ENCODE results near the gene GSTO1.

Gene GSTO1

DNA sequence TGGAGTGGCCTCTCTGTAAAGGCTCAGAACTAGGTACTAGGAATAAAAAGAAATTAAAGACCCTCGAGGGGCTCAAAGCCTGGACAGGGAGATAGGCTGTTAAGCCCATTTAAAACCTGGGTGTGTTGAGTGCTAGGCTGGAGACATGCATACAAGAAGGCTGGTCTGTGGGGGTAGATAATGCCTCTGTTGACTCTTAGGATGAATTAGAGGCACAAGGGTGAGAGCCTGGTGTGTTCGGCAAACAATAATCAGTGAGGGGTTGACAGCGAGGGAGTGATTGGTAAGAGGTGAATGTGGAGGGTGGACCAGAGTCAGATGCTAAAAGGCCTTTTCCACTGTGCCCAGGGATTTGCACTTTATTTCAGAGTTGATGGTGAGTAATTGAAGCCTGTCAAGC lies 27.0 kb downstream of the GSTO1 start:
- Histone ChIP-seq H3K4me1 (ENCODE audit: control insufficient read depth, insufficient read depth, low read length) (no peaks in the 10 kb centered on the region), H3K9ac (ENCODE audit: low read depth, low read length) (no peak overlapping the region), H3K36me3 (ENCODE audit: control insufficient read depth, insufficient read depth, low read length) (peaks cover 8% of the 10 kb centered on the region), H3K4me3 (ENCODE audit: low read depth, low read length) (no peak overlapping the region), H3K27me3 (ENCODE audit: control insufficient read depth, insufficient read depth, low read length) (no peaks in the 10 kb centered on the region), H3K9me3 (ENCODE audit: control insufficient read depth, insufficient read depth, low read length) (no peaks in the 10 kb centered on the region)

DNA sequence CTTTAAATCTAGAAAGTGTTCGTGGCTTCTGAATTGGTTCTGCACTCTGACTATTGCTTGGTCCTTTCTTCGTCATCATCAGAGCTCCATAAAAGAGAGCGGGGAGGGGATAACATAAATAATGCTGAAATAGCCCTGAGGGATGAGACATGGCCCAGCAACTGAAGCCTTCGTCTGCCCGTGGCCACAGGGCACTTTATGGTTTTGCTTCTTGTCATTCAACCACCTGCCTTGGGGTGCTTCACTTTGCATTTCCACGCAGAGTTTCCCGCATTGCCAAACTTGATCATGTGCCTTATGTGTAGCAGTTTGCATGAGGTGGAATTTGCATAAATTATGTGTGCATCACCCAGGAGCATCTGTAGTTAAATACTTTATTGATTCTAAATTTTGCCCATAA lies 30.2 kb downstream of the GSTO1 start:
- Histone ChIP-seq H3K9ac (ENCODE audit: low read depth, low read length) (no peak overlapping the region), H3K4me1 (ENCODE audit: control insufficient read depth, insufficient read depth, low read length) (no peaks in the 10 kb centered on the region), H3K4me3 (ENCODE audit: low read depth, low read length) (no peak overlapping the region), H3K36me3 (ENCODE audit: control insufficient read depth, insufficient read depth, low read length) (no peaks in the 10 kb centered on the region), H3K27me3 (ENCODE audit: control insufficient read depth, insufficient read depth, low read length) (no peaks in the 10 kb centered on the region), H3K9me3 (ENCODE audit: control insufficient read depth, insufficient read depth, low read length) (no peaks in the 10 kb centered on the region)

DNA sequence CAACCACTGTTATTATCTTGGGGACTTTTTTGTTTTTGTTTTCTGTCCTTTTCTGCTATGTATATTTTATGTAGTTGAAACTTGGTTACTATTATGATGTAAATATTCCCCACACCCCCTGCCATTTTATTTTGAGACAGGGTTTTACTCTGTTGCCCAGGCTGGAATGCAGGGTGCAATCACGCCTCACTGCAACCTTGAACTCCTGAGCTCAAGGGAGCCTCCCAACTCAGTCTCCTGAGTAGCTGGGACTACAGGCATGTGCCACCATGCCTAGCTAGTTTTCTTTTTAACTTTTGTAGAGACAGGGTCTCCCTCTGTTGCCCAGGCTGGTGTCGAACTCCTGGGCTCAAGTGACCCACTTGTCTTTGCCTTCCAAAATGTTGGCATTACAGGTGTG lies 32.2 kb downstream of the GSTO1 start:
- Histone ChIP-seq H3K9ac (ENCODE audit: low read depth, low read length) (no peak overlapping the region), H3K4me1 (ENCODE audit: control insufficient read depth, insufficient read depth, low read length) (peaks cover 4% of the 10 kb centered on the region), H3K4me3 (ENCODE audit: low read depth, low read length) (no peak overlapping the region), H3K27me3 (ENCODE audit: control insufficient read depth, insufficient read depth, low read length) (no peaks in the 10 kb centered on the region), H3K9me3 (ENCODE audit: control insufficient read depth, insufficient read depth, low read length) (no peaks in the 10 kb centered on the region), H3K36me3 (ENCODE audit: control insufficient read depth, insufficient read depth, low read length) (no peaks in the 10 kb centered on the region)

DNA sequence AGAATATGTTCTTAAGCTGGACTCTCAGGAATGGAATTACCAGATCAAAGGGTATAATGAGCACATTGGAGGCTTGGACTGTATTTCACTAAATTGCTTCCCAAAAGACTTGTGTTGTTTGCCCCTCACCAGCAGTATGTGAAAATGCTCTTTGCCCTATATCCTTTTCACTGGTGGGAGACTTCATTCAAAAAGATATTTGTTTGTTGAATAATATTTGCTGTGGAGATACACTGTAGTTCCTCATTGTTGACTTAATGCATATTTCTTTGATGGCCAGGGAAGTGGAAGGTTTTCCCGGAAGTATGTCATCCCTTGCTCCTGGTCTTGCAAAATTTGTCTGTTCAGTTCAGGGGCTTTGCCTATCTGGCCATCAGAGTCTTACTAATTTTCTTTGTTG lies 33.7 kb downstream of the GSTO1 start:
- Histone ChIP-seq H3K4me1 (ENCODE audit: control insufficient read depth, insufficient read depth, low read length) (peaks cover 4% of the 10 kb centered on the region), H3K4me3 (ENCODE audit: low read depth, low read length) (no peak overlapping the region), H3K36me3 (ENCODE audit: control insufficient read depth, insufficient read depth, low read length) (no peaks in the 10 kb centered on the region), H3K9me3 (ENCODE audit: control insufficient read depth, insufficient read depth, low read length) (no peaks in the 10 kb centered on the region), H3K9ac (ENCODE audit: low read depth, low read length) (no peak overlapping the region), H3K27me3 (ENCODE audit: control insufficient read depth, insufficient read depth, low read length) (no peaks in the 10 kb centered on the region)

DNA sequence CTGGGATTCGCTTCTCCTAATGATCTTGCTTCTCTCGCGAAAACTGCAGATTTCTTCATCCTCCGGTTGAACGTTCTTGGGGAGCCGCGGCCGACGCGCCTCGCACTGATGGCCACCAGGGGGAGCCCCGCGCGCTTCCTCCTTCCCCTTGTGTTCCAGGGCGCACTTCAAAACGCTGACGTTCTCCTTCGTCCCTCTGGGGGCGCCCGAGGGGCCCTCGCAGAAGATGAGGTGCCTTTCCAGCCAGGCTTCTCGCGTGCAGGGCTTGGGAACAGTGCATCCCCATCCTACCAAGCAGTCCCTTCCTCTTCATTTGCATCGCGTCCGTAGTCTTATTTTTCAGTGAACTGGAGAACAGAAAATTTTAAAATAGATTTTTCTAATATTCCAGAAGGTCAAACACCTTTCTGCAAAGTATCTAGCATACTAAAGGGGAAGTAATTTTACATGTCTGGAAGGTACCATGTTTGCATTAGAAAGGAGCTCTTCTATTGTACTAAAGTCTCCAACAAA lies 36.8 kb downstream of the GSTO1 start:
- Histone ChIP-seq H3K9ac (ENCODE audit: low read depth, low read length) (no peak overlapping the region), H3K36me3 (ENCODE audit: control insufficient read depth, insufficient read depth, low read length) (no peaks in the 10 kb centered on the region), H3K9me3 (ENCODE audit: control insufficient read depth, insufficient read depth, low read length) (no peaks in the 10 kb centered on the region), H3K4me1 (ENCODE audit: control insufficient read depth, insufficient read depth, low read length) (peaks cover 4% of the 10 kb centered on the region), H3K27me3 (ENCODE audit: control insufficient read depth, insufficient read depth, low read length) (no peaks in the 10 kb centered on the region), H3K4me3 (ENCODE audit: low read depth, low read length) (peak overlapping the region; percentile 18)

DNA sequence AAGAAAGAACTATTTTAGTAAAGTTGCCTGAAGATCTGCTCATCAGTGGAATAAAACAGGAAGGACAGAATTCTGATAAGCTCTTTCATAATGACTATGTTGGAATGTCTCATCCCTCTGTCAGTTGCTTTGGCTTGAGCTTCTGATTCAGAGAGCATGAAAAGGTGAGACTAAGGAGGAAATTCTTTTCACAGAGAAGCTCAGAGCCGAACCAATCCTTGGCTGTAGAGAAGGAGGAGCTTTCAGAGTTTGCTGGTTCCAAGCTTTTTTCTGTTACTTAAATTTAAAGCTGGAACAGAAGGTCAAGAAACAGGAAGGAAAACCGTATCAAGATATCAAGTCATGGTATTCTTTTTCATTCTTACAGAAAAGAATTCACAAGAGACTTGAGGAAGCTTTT lies 38.3 kb downstream of the GSTO1 start:
- H3K36me3 ChIP-seq (ENCODE audit: control insufficient read depth, insufficient read depth, low read length) = no peaks in the 10 kb centered on the region
- H3K4me3 ChIP-seq (ENCODE audit: low read depth, low read length) = no peak overlapping the region
- no peaks in the 10 kb centered on the region for H3K9me3 ChIP-seq (ENCODE audit: control insufficient read depth, insufficient read depth, low read length)
- H3K27me3 ChIP-seq (ENCODE audit: control insufficient read depth, insufficient read depth, low read length) = no peaks in the 10 kb centered on the region
- H3K9ac ChIP-seq (ENCODE audit: low read depth, low read length) = no peak overlapping the region
- peaks cover 4% of the 10 kb centered on the region for H3K4me1 ChIP-seq (ENCODE audit: control insufficient read depth, insufficient read depth, low read length)

DNA sequence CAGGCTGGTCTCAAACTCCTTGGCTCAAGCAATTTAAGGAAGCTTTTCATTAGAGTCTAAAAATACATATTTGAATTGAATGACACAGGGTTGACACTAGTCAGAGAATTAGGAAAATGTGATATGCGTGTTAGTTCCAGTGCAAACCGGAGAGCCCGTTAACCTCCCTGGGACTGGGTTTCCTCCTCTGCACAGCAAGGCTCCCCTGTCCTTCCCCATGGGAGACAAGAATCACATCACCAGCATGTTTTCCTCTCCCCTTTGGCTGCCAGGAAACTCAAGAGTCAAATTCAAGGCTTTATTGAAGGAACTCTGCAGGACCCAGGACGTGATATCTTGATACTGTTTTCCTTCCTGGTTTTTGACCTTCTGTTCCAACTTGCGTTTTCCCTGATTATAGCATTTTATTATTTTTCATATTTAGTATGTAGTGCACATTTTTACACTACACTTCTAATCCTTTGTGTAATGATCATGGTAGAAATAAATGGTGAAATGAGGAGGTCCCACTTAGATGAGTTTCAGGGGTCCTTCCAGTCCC lies 39.2 kb downstream of the GSTO1 start:
- H3K27me3 ChIP-seq (ENCODE audit: control insufficient read depth, insufficient read depth, low read length) = no peaks in the 10 kb centered on the region
- H3K4me1 ChIP-seq (ENCODE audit: control insufficient read depth, insufficient read depth, low read length) = peaks cover 4% of the 10 kb centered on the region
- H3K9me3 ChIP-seq (ENCODE audit: control insufficient read depth, insufficient read depth, low read length) = no peaks in the 10 kb centered on the region
- H3K9ac ChIP-seq (ENCODE audit: low read depth, low read length) = no peak overlapping the region
- H3K36me3 ChIP-seq (ENCODE audit: control insufficient read depth, insufficient read depth, low read length) = no peaks in the 10 kb centered on the region
- H3K4me3 ChIP-seq (ENCODE audit: low read depth, low read length) = no peak overlapping the region

DNA sequence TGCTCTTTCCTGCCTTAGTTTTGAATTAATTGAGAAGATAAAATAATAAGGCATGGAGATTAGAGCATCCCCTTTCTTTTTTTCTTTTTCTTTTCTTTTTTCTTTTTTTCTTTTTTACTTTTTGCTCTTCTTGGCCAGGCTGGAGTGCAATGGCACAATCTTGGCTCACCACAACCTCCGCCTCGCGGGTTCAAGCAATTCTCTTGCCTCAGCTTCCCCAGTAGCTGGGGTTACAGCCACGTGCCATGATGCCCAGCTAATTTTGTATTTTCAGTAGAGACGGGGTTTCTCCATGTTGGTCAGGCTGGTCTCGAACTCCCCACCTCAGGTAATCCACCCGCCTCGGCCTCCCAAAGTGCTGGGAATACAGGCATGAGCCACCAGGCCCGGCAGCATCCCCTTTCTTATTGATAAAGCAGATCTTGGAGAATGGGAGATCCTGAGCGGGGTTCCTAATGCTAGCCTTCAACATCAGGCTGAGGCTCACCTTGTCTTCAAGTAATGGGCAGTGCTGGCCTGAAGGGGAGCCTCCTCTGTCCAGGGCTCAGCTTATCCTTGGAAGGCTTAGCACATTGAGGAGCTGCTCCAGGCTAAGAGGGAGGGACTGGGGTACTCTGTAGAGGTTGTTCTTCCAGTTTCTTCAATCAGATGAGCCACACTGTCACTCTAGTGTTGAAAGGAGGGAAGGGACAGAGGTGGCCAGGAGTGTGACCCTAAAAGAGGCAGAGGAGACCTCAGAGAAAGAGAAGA lies 42.2 kb downstream of the GSTO1 start:
- no peaks in the 10 kb centered on the region for H3K9me3 ChIP-seq (ENCODE audit: control insufficient read depth, insufficient read depth, low read length)
- H3K9ac ChIP-seq (ENCODE audit: low read depth, low read length) = no peak overlapping the region
- no peaks in the 10 kb centered on the region for H3K27me3 ChIP-seq (ENCODE audit: control insufficient read depth, insufficient read depth, low read length)
- H3K36me3 ChIP-seq (ENCODE audit: control insufficient read depth, insufficient read depth, low read length) = no peaks in the 10 kb centered on the region
- no peaks in the 10 kb centered on the region for H3K4me1 ChIP-seq (ENCODE audit: control insufficient read depth, insufficient read depth, low read length)
- no peak overlapping the region for H3K4me3 ChIP-seq (ENCODE audit: low read depth, low read length)

DNA sequence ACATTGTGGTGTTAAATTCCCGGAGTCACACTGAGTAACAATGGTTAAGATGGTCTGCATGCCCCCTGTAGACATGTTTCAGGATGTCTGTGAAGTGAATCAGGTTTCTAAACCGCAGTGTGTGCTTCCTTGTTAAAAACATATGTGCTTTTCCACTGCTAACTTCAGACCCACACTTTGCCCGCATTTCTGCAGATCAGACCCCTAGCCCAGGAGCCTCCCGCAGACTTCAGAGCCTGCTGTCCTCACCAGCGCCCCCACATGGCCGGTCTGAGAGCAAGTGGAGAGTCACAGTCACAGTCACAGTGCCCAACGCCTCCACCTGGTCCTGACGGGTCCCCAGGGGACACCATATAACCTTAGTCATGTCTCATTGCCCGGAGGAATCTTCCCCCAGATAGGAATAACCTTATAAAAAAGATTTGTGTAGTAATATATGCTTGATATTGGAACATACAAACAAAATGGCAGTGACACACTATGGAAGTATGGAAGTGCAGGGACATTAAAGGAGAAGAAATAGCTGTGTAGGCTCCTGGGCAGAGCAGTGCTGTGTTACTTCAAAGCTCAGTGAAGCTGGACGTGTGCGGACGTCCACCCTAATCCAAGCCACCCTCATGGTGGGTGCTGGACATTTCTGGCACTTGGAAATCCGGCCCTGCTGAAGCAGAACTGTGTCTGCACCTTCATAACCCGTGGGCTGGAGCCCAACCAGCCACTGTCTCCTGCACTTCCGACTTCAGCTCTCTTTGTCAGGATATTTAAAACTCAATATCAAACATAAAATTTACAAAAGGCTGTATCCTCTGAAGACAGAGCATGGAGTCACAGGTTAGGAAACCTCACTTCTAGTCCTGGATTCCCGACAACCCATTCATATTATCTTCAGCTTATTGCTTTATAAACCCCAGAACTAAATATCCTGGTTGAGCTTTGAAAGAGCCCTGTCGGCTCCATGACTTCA lies 43.3 kb downstream of the GSTO1 start:
- no peaks in the 10 kb centered on the region for H3K4me1 ChIP-seq (ENCODE audit: control insufficient read depth, insufficient read depth, low read length)
- no peaks in the 10 kb centered on the region for H3K9me3 ChIP-seq (ENCODE audit: control insufficient read depth, insufficient read depth, low read length)
- H3K27me3 ChIP-seq (ENCODE audit: control insufficient read depth, insufficient read depth, low read length) = no peaks in the 10 kb centered on the region
- H3K9ac ChIP-seq (ENCODE audit: low read depth, low read length) = no peak overlapping the region
- H3K36me3 ChIP-seq (ENCODE audit: control insufficient read depth, insufficient read depth, low read length) = no peaks in the 10 kb centered on the region
- H3K4me3 ChIP-seq (ENCODE audit: low read depth, low read length) = no peak overlapping the region

DNA sequence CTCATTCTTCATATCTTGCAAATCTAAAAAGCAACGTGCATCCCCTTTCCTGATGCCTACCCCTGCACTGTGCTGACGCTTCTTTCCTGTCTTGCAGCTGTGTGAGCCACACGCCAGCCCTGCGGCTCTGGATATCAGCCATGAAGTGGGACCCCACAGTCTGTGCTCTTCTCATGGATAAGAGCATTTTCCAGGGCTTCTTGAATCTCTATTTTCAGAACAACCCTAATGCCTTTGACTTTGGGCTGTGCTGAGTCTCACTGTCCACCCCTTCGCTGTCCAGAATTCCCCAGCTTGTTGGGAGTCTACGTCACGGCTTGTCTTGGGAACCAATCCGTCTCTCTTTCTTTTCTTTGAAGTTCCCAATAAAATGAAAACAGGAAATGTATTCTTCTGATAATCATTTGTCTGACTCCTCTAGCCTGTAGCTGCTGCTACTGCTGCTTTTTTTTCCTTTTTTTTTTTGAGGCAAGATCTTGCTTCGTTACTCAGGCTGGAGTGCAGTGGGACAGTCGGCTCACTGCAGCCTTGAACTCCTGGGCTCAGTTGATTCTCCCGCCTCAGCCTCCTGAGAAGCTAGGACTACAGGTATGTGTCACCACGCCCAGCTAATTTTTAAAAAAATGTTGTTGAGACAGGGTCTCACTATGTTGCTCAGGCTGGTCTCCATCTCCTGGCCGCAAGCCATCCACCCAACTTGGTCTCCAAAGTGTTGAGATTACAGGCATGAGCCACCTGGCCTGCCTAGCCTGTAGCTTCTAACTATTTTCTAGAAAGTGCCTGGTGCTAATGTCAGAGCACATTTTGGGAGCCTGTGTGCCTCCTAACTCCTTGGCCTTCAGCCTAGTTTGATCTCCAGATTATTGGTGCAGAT lies 44.6 kb downstream of the GSTO1 start:
- no peaks in the 10 kb centered on the region for H3K36me3 ChIP-seq (ENCODE audit: control insufficient read depth, insufficient read depth, low read length)

More for the DNA sequence above, 44.6 kb downstream of the GSTO1 start:
- no peaks in the 10 kb centered on the region for H3K4me1 ChIP-seq (ENCODE audit: control insufficient read depth, insufficient read depth, low read length)
- peaks cover 6% of the 10 kb centered on the region for H3K9me3 ChIP-seq (ENCODE audit: control insufficient read depth, insufficient read depth, low read length)
- H3K27me3 ChIP-seq (ENCODE audit: control insufficient read depth, insufficient read depth, low read length) = no peaks in the 10 kb centered on the region
- H3K4me3 ChIP-seq (ENCODE audit: low read depth, low read length) = no peak overlapping the region
- no peak overlapping the region for H3K9ac ChIP-seq (ENCODE audit: low read depth, low read length)
